HG03025 (cell line): ENCODE data around the gene SPDYE6.
"Not testable (repeated sequence)": the region's sequence is repeated elsewhere in the genome, so short reads cannot be mapped to it uniquely, and the experiment has no call there.

Source experiments
- ATAC-seq: cut with Tn5 transposase; IDR thresholded peaks from one replicate; pipeline ENCODE4 v1.9.1; 2021; ENCODE audit warnings: mild to moderate bottlenecking, moderate library complexity; ENCODE audit not compliant: unreplicated experiment, low FRiP score

SPDYE6 gene

GRCh38 chr7:102365390-102365789 is 9.1 kb upstream of the SPDYE6 start:
- not testable (repeated sequence) for ATAC-seq

DNA sequence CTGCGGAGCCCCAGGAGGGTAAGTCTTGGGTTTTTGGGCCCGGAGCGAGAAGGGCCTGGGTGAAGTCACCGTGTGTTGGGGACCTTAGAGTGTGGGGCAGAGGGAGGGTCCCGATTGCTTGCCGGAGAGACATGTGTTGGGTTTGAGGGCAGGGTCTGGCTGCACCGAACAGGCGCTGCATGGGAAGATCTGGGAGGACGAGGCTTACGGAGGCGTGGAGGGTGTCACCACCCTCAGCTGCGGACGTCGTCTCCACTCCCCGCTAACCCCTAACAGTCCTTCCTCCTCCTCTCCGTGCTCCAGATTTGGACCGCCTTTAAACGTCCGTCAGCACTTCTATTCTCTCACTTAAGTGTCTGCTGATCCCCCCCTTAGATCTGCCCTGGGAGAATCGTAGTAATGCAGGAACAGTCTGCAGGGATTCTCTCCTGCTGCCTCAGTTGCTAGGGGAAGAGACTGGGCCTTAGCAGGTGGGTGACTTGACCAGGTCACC is 8.2 kb upstream of the SPDYE6 start:
- not testable (repeated sequence) for ATAC-seq

- peak; percentile 98 for ATAC-seq
Observed at GRCh38 chr7:102363549-102364393, 7.5 kb upstream of the SPDYE6 start.

- not testable (repeated sequence) for ATAC-seq
Observed at GRCh38 chr7:102346983-102347382, 9.3 kb downstream of the SPDYE6 start.

- ATAC-seq, result not testable (repeated sequence)
Observed at GRCh38 chr7:102340599-102341368, 15.5 kb downstream of the SPDYE6 start.

DNA sequence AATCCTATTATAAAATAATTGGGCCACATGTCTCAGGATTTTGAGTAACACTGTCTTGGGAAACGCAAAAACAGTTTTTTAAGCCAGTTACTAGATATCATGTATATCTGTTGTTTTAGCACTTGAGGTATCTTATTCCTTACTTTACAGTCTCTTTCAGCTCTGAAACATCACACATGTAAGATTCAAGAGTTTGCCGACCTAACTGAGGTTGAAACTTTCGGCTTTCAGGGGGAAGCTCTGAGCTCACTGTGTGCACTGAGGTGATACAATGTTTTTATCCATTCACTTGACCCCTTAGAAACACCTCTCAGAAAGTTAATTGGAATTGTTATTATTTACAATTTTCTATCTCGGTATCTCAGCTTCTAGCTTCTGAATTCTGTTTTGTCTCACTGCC is 18.8 kb downstream of the SPDYE6 start:
- ATAC-seq, result not testable (repeated sequence)

DNA sequence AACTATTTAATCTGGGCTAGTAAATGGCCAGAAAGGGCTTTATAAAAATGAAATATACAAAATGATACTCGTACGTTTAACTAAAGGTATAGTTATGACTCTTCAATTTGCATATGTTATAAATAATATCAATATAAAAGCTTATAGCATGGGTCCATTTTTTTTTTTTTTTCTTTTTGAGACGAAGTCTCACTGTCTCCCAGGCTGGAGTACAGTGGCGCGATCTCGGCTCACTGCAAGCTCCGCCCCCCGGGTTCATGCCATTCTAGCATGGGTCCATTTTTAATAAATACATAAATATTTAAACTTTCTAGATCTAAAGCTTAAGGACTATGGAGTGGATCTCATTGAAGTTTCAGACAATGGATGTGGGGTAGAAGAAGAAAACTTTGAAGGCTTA is 19.2 kb downstream of the SPDYE6 start:
- not testable (repeated sequence) for ATAC-seq

DNA sequence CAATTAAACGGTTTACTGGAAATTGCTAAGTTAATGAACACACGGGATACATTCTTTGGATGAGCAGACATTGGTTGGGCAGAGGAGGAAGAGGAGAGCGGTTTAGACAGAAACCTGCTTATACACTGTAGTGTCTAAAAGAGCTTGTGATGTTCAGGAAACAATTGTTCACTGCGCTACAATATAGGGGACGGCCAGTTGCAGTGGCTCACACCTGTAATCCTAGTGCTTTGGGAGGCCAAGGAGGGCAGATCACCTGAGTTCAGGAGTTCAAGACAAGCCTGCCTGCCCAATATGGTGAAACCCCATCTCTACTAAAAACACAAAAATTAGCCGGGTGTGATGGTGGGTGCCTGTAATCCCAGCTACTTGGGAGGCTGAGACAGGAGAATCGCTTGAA is 20.7 kb downstream of the SPDYE6 start:
- ATAC-seq, result not testable (repeated sequence)

- ATAC-seq, result not testable (repeated sequence)
Observed at GRCh38 chr7:102330666-102331460, 25.4 kb downstream of the SPDYE6 start.

DNA sequence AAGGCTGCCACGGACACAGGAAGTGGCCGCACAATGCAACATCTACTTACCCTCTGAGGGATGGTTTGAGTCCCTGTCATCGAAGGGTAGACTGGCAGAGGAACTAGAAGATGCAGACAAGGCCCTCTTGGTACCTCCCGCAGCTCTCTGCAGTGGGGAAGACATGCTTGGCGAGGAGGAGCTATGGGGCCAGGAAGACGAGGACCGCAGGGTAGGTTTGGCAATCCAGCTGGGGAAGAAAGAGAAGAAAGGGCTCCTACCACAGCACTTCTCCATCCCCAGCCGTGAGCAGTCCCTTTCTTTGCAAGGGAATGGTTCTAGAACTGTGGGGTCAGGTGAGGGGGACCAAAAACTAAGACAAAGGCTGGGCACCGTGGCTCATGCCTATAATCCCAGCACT is 26.9 kb downstream of the SPDYE6 start:
- not testable (repeated sequence) for ATAC-seq

DNA sequence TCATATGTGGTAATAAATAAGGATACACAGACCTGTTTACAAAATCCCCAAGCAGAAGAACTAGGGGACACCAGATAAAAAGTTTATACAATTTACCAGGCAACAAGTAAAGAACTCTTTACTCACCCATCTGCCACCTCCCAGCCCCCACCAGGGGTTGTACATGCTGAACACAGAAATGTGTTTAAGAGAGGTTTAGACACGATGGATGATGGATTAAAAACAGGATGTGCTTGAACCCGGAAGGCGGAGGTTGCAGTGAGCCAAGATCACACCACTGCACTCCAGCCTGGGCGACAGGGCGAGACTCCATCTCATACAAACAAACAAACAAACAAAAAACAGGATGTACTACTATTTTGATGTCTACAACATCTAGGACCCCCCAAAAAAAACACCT is 27.4 kb downstream of the SPDYE6 start:
- not testable (repeated sequence) for ATAC-seq

DNA sequence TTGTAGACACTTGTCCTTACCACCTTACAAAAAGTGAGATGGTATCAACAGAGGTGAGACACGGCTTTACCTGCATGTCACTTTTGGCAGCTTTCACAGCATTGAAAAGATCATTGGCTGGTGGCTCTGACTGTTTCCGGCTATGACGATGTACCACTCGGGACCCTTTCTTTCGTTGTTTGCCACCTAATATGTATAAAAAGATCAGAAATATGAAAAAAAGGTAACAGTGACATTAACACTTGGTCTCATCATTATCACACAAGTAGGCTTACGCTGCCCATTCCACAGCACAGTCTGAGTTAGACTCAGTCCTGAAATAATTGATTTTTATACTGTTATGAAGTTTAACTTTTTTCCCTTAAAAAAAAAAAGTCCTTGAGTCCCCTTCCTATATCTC is 29.1 kb downstream of the SPDYE6 start:
- not testable (repeated sequence) for ATAC-seq

DNA sequence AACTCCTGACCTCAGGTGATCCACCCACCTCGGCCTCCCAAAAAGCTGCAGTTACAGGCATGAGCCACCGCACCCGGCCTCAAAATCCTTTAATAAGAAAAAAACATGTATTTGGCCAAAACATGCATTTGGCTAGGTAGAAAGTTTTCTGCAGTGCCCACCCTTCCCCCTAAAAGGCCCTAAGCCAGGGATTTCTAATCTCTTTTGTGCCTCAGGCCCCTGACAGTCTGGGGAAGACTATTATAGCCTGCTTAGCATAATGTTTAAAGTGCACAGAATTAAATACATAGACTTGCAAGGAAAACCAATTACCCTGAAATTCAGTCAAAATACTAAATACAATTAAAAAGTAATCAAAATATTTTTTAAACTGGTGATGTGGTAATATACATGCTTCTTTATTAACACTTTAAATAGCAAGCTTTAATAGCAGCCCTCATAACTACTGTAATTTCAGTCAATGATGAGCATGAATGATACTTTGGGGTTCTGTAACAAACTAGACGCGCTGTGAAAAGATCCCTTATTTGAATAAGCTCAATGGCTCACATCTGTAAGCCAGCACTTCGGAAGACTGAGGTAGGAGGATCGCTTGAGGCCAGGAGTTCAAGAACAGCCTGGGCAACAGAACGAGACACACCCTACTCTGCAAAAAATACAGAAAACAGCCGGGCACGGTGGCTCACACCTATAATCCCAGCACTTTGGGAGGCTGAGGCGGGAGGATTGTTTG is 29.9 kb downstream of the SPDYE6 start:
- no peak for ATAC-seq

GRCh38 chr7:102325106-102325505 is 31.1 kb downstream of the SPDYE6 start:
- not testable (repeated sequence) for ATAC-seq

- ATAC-seq, result no peak
Observed at GRCh38 chr7:102323914-102324195, 32.4 kb downstream of the SPDYE6 start.

- ATAC-seq, result no peak
Observed at GRCh38 chr7:102322202-102322715, 34.0 kb downstream of the SPDYE6 start.

DNA sequence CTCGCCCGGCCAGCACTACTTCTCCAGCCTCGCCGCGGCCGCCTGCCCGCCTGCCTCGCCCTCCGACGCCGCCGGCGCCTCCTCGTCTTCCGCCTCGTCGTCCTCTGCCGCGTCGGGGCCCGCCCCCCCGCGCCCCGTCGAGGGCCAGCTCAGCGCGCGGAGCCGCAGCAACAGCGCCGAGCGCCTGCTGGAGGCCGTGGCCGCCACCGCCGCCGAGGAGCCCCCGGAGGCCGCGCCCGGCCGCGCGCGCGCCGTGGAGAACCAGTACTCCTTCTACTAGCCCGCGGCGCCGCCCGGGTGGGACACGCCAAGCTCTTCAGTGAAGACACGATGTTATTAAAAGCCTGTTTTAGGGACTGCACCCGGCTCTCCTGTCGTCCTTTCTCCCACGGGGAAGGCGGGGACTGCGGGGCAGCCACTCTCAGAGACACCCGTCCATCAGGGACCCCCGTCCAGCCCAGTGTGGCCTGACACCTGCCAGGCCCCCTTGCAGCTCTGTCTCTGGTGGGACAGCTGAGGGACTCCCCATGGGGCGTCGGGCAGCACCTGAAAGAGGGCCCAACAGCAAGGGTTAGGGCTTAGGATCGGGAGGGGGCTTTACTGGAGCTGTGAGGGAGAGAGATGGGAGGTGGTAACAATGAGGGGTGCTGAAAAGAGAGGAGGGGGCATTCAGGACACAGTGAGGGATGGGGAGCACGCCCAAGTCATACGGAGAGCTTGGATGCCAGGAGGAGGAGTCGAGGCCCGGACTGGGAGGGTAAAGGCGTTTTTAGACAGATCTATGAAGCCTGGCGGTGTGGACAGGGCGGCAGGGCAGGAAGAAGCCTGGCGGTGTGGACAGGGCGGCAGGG is 34.7 kb downstream of the SPDYE6 start:
- ATAC-seq, result no peak

DNA sequence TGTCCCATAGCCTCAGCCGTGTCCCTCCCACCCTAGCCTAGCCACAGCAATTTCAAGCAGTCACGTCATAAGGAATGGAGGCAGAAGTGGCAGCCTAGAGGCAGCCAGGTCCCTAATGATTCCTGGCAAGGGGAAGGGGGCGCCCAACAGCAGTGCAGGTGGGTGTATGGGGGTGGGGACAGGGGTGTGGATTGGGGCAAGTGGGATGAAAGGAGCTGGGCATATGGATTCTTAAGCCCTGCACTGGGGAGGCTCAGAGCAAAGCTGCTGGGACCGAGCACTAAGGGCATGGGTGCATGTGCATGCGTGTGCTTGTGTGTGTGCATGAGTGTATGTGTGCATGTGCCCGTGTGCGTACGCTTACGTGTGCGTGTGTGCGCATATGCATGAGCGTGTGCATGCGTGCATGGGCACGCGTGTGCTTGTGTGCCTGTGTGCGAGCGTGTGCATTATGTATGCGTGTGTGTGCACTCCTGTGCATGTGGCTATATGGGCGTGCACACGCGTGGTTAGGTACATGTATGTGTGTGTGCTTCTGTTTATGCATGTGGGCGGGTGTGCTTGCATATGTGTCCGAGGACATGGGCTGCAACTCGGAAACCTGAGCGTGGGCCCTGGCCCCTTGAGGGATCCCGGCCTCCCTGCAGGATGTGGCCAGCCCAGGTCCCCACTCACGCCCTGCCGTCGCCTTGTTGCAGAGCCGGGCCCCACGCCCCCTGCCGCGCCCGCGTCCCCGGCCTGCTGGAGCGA is 35.5 kb downstream of the SPDYE6 start:
- no peak for ATAC-seq
